ENCODE data around the gene NOTO.
A peak's percentile ranks its signal among the peaks of the same experiment; 100 is the strongest.

Gene NOTO

DNA sequence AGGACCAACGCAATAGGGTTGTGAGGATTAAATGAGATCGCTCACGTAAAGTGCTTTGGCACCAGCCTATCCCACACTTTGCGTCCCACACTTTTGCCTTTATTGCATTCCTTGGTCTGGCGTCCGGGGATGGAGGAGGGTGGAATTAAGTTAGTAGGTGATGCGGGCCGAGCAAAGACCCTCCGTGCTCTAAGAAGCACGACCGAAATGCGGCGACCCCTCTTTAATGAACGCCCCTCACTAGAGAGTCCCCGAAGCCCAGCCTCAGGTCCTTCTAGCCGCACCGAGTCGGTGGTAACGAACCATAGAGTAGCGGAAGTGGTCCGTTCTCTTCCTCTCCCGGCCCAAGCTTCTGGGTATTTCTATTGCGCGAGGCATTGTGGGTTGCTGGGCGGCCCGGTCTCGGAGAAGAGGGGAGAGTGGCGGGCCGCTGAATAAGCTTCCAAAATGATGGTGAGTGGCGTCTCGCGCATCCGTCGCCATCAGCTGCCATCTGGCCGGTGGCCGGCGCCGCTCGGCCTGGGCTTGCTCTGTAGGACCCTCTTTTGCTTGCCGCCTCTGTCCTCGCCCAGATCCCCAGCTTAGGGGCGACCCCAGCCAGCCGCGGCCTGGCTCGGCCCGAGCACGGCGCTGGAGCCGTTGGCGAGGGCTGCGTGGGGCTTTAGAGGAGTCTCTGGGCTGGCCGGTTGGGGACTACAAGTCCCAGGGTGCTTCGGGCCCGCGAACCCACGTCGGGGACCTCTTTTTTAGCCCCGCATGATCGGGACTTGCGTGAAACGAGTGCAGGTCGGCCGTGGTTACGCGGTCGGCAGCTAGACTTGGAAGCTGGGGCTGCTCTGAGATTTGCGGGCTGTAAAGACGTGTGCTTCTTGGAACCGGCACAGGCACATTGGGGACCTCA is 31.8 kb downstream of the NOTO start, which contains the start of gene CCT7:
TSS of gene CCT7 (plus strand) at position 377 of the 901 bp plus-strand sequence. CDS start at position 448, 71 bp downstream.
- DNase-seq (ENCODE audit: low read depth in 1 of 2, low spot score in 1 of 2) = peak; percentile 64 to 76

DNA sequence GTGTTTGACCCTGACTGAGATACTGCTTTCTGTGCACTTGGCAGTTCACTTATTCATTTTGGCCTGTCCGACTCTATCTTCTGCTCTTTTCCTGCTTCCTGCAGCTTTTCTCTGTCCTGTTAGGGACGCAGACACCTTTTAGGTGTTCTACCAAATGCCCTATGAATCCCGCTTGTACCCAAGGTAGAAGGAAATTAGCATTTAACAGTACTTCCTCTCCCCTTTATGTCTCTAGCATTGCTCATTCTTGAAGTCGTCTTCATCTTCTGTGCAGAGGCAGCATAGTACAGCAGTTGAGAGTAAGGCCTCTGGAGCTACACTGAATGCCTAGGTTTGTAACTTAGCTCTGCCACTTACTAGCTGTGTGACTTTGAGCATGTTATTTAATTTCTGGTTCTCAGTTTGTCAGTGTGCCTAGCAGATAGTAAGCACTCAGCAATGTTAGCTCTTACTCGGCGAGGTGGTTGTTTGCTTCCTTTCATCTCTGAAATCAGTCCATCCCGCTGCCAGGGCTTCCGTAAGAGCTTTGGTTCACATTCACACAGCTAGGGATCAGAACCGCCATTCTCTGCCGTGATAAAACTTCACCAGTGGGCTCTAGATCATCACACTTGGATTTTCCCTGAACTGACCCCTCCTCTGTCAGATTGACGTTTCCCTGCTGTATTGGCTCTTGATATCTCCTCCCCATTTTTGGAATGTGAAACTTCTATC is 33.1 kb downstream of the NOTO start:
- no peak for DNase-seq (ENCODE audit: low read depth in 1 of 2, low spot score in 1 of 2)

DNA sequence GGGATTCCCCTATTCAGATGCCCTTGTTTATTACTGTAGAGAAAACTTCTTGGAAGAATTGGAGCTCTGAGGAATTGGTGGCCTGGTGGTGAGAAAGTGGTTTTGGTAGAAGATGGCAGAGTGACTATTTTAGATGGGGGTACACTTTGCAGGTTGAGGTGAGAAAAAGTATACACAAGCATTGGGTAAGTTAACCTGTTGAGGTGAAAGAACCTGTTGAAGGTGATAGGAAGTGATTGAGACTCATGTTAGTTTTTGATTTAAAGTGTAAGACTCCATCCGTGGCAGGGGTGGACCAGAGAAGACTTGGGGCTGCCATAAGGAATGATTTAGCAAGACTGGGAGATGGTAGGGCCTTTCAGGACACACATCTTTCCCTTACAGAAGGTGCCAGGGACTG is 34.8 kb downstream of the NOTO start:
- no peak for DNase-seq (ENCODE audit: low read depth in 1 of 2, low spot score in 1 of 2)

DNA sequence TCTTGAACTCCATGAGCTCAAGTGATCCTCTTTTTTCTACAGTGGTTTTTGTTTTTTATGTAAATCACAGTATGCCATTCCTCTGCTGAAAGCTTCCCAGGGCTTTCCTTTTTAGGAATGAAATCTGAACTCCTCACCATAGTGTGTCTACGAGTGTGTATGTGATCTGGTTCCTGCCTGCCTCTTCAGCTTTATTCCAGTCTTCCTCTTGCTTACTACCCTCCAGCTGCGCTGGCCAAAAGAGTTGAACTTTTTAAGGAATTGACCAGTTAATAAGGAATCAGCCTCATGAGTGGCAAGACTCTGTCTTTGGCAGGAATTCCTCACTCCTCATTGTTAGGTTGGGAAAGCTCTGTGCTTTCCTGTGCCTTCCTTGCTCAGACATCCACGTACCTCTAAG is 35.8 kb downstream of the NOTO start:
- DNase-seq (ENCODE audit: low read depth in 1 of 2, low spot score in 1 of 2) = no peak

DNA sequence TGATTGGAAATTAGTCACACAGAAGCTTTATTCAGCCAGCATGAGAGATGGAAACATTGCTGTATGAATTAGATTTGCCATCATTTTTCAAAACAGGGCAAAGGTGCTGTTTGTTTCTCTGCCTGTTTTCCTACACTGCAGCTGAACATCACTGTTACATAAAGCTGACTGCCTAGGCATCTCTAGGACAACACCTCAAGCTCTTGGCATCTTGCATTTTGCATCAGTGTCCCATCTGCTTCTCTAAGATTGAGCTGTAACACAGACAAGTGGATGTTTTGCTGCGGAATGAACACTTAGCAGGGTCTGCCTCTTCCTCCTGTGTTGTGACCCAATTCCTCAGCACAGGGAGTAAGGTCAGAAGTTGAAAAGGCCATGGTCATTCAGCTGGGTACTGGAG is 36.6 kb downstream of the NOTO start:
- DNase-seq (ENCODE audit: low read depth in 1 of 2, low spot score in 1 of 2) = no peak

DNA sequence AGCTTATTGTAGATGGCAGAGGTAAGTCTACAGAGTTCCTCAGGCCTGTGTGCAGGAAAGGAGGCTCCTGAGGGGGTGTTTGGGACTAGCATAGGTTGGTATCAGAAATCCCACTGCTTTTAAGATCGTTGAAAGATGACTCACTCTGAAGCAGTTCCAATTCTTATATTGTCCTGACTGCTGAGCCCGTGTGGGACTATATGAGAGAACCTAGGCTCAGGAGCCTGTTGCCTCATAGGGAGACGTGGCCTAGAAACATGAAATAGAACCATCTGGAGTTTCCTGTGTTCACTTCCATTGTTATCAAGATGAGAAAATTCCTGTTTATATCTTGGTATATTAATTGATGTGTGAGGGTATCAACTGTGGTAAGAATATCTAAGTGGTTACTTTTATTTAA is 37.4 kb downstream of the NOTO start:
- DNase-seq (ENCODE audit: low read depth in 1 of 2, low spot score in 1 of 2) = no peak

DNA sequence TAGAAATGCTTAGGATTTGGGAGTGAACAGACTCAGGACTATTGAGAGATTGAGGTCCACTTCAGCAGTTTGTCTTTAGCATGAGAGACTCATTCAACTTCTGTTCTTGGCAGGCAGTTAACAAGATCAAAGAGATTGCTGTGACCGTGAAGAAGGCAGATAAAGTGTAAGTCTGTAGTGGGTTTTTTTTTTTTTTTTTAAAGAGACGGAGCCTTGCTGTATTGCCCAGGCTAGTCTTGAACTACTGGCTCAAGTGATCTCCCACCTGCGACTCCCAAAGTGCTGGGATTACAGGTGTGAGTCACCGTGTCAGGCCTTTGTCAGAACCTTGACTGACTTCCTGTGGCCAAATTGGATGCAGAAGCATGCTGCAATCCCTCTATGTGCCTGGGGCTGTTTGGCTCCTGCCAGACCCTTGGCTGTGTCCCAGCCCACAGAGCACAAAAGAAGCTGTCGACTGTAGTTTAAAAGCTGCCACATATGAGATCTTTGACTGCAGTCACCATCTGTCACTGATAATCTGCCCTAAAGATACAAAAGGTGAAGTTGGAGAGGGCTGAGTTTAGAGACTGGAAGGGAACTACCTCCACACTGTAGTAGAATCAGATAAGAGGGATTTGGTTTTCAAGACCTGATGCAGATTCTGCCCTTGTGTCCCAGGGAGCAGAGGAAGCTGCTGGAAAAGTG is 41.7 kb downstream of the NOTO start:
- no peak for DNase-seq (ENCODE audit: low read depth in 1 of 2, low spot score in 1 of 2)

DNA sequence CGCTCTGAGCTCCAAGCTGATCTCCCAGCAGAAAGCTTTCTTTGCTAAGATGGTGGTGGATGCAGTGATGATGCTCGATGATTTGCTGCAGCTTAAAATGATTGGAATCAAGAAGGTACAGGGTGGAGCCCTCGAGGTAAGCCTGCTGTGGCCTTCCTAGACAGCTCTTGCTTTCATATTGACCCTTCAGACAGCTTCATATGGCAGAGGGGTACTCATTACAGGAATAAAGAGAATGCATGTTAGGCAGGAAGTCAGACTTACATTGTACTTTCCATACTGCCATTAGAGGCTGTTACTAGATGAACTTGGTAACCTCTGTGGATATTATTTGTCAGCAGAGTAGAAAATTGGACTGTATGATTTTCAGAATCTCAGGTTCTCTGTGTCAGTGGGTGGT is 42.2 kb downstream of the NOTO start:
- no peak for DNase-seq (ENCODE audit: low read depth in 1 of 2, low spot score in 1 of 2)

DNA sequence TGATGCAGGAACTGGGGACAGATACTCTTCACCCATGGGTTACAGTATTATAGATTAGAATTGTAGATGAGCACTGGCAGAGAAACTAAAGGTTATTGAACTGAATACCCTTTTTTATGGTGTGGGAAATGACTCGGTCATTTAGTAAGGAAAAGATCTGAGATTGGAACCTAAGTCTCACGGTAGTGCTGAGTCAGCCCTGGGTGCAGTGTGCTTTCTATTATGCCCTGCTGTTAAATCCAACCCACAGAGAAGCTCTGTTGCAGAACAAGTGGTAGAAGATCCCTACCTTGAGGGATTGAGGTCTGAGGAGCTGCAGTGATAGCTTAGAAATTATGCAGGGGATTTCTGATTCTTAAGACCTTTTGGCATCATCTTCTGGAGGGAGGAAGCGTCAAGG is 44.5 kb downstream of the NOTO start:
- DNase-seq (ENCODE audit: low read depth in 1 of 2, low spot score in 1 of 2) = no peak

DNA sequence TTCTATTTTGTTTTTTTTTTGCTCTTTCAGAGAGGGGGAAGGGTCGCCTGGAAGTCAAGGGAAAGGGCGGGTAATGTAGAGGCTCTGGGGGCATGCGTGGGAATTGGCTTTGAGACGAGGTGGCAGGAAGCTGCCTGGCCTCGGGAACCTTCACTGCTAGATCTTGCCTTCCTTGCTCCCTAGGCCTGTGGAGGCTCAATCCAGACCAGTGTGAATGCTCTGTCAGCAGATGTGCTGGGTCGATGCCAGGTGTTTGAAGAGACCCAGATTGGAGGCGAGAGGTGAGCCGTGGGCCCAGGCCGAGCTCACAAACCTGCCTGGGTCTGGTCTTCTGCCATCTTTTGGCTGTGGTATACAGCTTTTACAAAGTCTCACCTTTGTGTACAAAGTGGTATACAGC is 47.3 kb downstream of the NOTO start:
- DNase-seq (ENCODE audit: low read depth in 1 of 2, low spot score in 1 of 2) = no peak

DNA sequence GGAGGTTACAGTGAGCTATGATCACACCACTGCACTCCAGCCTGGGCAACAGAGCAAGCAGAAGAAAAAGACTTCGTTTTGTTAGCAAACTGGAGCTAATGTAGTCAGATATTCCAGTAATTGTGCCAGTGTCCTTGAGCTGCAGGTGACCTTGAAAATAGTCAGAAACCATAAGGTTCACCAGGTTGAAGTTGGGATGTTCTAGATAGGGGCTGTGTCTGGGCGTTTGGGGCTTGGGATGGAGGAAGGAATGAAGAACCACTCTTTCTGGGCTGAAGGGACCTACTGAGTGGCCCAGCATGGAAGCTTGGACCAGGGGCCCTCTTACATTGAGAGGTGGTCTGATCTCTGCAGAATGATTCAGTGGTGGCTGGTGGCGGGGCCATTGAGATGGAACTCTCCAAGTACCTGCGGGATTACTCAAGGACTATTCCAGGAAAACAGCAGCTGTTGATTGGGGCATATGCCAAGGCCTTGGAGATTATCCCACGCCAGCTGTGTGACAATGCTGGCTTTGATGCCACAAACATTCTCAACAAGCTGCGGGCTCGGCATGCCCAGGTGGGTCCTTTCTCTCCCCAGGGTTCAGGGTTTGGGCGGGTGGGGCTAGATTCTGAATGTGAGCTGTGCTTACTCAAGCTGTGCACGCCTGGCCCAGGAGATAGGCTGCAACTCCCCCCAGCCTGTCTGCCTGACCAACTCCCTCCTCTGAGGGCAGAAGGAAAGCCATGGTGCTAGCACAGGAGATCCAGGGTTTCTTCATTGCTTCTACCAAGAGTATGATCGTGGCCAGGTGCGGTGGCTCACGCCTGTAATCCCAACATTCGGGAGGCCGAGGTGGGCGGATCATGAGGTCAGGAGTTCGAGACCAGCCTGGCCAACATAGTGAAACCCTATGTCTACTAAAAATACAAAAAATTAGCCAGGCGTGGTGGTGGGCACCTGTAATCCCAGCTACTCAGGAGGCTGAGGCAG is 48.8 kb downstream of the NOTO start:
- DNase-seq (ENCODE audit: low read depth in 1 of 2, low spot score in 1 of 2) = no peak

DNA sequence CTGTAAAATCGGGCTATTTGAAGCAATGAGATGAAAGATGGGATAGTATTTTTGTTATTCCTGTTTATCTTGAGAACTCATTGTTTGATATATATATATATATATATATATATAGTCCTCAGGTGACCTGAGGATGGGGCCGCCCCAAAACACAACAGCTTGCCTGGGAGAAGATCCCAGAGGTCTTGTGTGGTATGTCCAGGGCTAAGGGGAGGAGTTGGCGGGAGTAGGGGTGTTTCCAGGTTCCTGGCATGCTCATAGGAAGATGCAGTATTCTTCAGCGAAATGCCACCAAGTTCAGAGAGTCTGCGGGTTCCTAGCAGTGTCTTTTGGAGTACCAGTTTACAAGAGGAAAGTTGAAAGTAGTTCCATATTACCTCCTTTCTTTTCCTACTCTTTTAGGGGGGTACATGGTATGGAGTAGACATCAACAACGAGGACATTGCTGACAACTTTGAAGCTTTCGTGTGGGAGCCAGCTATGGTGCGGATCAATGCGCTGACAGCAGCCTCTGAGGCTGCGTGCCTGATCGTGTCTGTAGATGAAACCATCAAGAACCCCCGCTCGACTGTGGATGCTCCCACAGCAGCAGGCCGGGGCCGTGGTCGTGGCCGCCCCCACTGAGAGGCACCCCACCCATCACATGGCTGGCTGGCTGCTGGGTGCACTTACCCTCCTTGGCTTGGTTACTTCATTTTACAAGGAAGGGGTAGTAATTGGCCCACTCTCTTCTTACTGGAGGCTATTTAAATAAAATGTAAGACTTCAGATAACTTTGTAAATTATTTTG is 50.1 kb downstream of the NOTO start:
- no peak for DNase-seq (ENCODE audit: low read depth in 1 of 2, low spot score in 1 of 2)

DNA sequence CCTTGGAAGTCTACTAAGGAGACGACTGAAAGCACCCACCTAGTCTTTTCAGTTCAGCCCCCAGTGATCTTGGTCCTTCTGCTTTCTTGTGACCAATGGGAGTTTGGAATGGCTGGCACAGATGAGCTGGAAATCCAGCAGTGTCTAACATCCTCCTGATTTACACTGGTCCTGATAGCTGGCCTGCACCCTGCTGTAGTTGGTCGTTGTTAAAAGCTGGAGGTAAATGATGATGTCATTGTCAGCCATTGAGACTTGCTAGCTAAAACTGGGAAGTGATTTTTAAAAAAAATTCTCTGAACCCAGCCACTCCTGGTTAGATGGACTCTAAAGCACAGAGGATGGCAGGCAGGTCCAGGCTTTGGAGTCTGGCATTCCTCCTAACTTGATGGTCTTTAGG is 51.0 kb downstream of the NOTO start:
- no peak for DNase-seq (ENCODE audit: low read depth in 1 of 2, low spot score in 1 of 2)

DNA sequence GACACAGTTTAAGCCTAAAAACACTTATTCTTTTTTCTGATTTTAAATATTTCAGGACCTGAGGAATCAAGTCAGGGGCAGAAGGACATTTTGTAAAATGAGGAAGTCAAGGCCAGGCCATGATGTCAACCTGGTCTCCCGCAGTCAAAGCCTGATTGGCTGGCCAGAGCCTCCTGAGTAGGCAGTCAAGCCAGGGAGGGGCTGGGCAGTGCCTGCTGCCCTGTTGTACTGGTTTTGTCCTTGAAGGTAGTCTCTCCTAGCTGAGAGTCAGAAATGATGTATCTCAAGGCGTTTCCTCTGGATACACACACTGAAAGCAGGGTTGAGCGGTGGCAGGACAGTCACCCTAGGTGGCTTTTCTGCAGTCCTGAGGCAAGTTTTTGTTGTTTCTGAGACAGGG is 51.5 kb downstream of the NOTO start:
- DNase-seq (ENCODE audit: low read depth in 1 of 2, low spot score in 1 of 2) = no peak

DNA sequence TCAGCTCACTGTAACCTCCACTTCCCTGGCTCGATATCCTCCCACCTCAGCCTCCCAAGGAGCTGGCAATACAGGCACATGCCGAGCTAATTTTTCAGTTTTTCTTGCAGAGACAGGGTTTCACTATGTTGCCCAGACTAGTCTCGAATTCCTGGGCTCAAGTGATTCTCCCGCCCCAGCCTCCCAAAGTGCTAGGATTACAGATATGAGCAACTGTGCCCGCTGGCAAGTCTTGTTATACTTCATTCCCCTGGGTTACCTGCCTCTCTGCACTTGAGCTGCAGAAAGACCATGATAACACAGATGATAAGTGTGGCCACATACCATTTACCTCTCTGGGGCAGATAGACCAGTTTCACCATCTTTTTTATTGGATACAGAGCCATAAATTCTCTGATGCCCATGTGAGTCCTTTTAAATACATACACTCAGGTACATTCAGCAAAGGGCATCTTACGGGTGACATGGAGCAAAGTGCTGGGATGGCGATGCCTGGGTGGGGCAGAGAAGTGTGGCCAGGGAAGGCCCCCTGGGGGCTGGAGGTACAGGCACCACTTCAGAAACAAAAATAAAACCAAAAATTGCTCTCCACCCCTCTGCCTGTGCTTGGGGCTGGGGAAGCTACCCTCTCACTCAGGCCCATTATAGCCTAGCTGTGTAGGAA is 52.1 kb downstream of the NOTO start:
- DNase-seq (ENCODE audit: low read depth in 1 of 2, low spot score in 1 of 2) = no peak

DNA sequence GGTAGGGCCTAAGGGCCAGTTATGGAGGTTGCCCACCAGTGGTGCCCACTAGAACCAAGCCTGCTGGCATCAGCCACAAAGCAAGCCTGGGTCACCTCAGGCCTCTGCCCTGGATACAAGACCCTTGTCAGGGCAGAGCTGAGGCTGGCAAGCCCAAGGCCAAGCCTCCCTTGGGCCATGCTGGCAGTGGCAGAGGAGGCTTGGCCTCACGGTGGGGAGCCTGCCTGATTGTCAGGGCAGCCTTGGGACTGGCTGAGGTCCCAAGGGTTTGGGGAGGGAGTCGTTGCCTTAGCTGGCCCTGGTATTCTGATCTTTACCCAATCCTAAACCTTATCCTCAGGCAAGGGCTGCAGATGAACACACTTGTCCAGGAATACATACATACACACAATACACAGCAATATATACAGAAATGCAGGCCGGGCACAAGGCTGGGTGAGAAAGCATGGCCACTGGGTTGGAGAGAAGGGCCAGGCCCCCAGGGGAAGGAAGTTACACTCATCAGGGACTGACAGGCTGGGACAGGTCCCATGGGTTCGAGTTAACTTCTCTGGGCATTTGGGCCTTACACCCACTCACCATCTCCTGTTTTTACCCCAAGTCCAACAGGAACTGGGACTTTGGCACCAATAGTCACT is 52.8 kb downstream of the NOTO start:
- DNase-seq (ENCODE audit: low read depth in 1 of 2, low spot score in 1 of 2) = no peak

DNA sequence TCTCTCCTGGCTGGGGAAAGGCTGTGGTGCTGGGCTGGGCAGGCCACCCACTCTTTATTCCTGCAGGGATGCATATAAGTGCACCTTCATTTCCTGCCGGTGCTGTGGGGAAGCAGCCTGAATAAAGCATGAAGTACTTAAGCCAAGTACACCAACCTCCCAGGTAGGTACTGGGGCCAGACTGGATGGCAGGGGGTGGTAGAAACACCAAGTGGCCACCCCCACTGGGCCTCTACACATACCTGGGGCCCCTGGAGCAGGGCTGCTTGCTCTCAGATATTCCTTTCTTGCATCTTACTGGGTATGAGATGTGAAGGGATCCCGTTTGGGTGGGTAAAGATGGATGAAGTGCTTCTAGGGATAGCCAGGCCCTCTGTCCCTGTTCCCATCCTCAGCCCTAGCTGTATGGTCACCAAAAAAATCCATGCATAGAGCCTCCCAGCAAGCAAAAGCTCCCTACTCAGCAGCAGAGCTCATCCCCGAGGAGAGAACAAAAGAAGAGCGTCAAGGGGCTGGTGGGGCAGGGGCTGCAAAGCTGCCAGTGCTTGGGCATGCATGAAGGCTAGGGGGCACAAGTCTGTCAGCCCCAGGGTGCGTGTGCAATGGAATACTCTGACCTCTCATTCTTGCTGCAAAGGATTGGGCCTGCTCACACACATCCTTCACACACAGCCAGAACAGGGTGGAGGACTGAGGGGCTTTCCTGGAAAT is 53.7 kb downstream of the NOTO start:
- no peak for DNase-seq (ENCODE audit: low read depth in 1 of 2, low spot score in 1 of 2)

DNA sequence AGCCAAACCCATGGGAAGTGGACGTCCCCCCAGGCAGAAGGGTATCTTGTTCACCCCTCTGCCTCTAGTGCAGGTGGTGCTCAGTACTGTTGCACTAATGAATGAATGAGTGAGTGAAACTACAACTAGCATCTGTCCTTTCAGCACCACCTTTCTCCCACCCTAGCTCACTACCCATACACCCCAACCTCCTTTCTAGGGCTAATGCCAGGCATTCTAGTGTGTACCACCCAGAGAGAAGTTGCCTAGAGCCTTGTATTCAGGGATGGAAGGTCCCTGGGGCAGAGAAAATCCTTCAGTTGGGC is 54.2 kb downstream of the NOTO start:
- no peak for DNase-seq (ENCODE audit: low read depth in 1 of 2, low spot score in 1 of 2)

All from activated T-helper 1 cell treated with anti-CD3 and anti-CD28 coated beads, Interleukin-2, amount 50 U/mL, for 16 hours (primary cell).